Heart right ventricle (tissue), 16 donors: ENCODE results near the gene GRM1. TPM values are rescaled to one million over a fixed set of nuclear protein-coding genes. Genes with fewer than 3 reads are reported as not detected.

Experiments
- ATAC-seq, 8 donors: fragments of 200-7000 bp; cut with Tn5 transposase; one replicate each; pipeline ENCODE4 v1.9.1; 2020; ENCODE audit warnings: mild to moderate bottlenecking in 8 of 8, moderate library complexity in 8 of 8, moderate number of reproducible peaks in 1 of 8
- DNase-seq, 2 donors: peaks; one replicate each; pipeline ENCODE4 v3.0.0-alpha.2; 2020
- H3K27ac ChIP-seq, 10 donors: fragments of 200-600 bp; sonication (generic) in 2 of 10; one replicate each; pipeline versions ENCODE4 v1.5.0 to v1.8.0; 2020 to 2022; ENCODE audit warnings: mild to moderate bottlenecking in 3 of 10
- H3K27me3 ChIP-seq, 7 donors: fragments of 200-600 bp; one replicate each; pipeline ENCODE4 v1.8.0; 2021 to 2022; ENCODE audit warnings: mild to moderate bottlenecking in 2 of 7
- H3K36me3 ChIP-seq, 9 donors: fragments of 200-600 bp; sonication (generic) in 1 of 9; one replicate each; pipeline versions ENCODE4 v1.5.0 to v1.8.0; 2020 to 2022; ENCODE audit warnings: mild to moderate bottlenecking in 2 of 9
- H3K4me1 ChIP-seq, 9 donors: fragments of 200-600 bp; sonication (generic) in 1 of 9; one replicate each; pipeline versions ENCODE4 v1.5.0 to v1.8.0; 2020 to 2022; ENCODE audit warnings: mild to moderate bottlenecking in 4 of 9
- H3K4me3 ChIP-seq, 10 donors: fragments of 200-600 bp; sonication (generic) in 2 of 10; one replicate each; pipeline versions ENCODE4 v1.5.0 to v1.8.0; 2020 to 2022; ENCODE audit warnings: mild to moderate bottlenecking in 7 of 10, moderate library complexity in 2 of 10
- H3K9me3 ChIP-seq, 11 donors: fragments of 200-600 bp in 10 of 11; sonication (generic) in 2 of 11; one replicate each; pipeline versions ENCODE4 v1.5.0 to v1.8.0; 2013 to 2022; ENCODE audit warnings: mild to moderate bottlenecking in 2 of 11, control low read depth in 1 of 11, moderate library complexity in 1 of 11
- WGBS, 2 donors: extraction: QIAGEN DNeasy Blood & Tissue Kit; methylation state at CpG; one replicate each; pipeline ENCODE4 v1.1.7; 2013; ENCODE audit warnings: inconsistent platforms in 1 of 2; 5-methylcytosine and 5-hydroxymethylcytosine counted together
- intact Hi-C, 10 donors: fragments of 100-400 bp; cut with DNase I; formaldehyde crosslinking; loops; one replicate each; pipeline versions ENCODE4 v1.11.1 to v1.14.2; 2022
- polyA plus RNA-seq, 2 donors: library from polyadenylated mRNA; stranded (reverse); fragments of 200-250 nt; gene quantifications; one replicate each; pipeline ENCODE4 v1.2.3, GENCODE V29; 2013
- total RNA-seq, 10 donors: library from RNA; stranded (reverse); fragmentation: NEBNext Ultra II Directional in 3 of 10; extraction: Animal tissue kit (Norgen Biotek cat#: 25700) in 3 of 10; gene quantifications; one replicate each; pipeline versions ENCODE4 v1.2.1 to v1.2.4, GENCODE V29; 2021 to 2023
- TF ChIP-seq, protein P1 (sequence below), 9 donors: fragments of 200-600 bp; sonication (generic) in 2 of 9; IDR thresholded peaks; one replicate each; pipeline versions ENCODE4 v1.5.0 to v1.8.0; 2021 to 2022; ENCODE audit warnings: antibody characterized with exemption in 9 of 9, mild to moderate bottlenecking in 5 of 9, moderate library complexity in 1 of 9
- donor health status: Arrhythmogenic right ventricular cardiomyopathy.
- donor health status: ischemic (EF 13 %, LVEDD 7.1; RV severe dilation, severe dysfunction).
- donor health status: healthy with polysubstance abuse.
- donor health status: DM: no; HTN: yes; CAD: no.
- donor health status: DM: no; HTN: no; CAD: no.
- donor health status: ischemic (EF 25% LVEDD 6.9; RV normal size, moderate dysfunction).
- donor health status: ischemic (EF 25% LVEDD 5.7; RV mildly dilated, moderate dysfunction).
- donor health status: healthy.
- donor health status: DM: yes; HTN: yes; CAD: no.
- donor health status: Ischemic cardiomyopathy.
- donor health status: ischemic (EF 35%, LVEDD 5.7; RV mildly dilated, moderate dysfunction).
- donor health status: nonischemic (EF 11% LVEDD 7.7; RV severe dilation, severe dysfunction).
- donor health status: DM: yes; HTN: yes; CAD: no.
- donor health status: PGD.
- donor health status: ischemic (EF 29% LVEDD 5.4; RV normal size, mild dysfunction).
- donor health status: nonischemic (EF 23%, LVEDD 6.1; RV moderate dilation, normal function).

The GRM1 gene
- total and polyA plus RNA-seq, 12 donors, result 0.26 to 8.3 (median 4.6) TPM

DNA sequence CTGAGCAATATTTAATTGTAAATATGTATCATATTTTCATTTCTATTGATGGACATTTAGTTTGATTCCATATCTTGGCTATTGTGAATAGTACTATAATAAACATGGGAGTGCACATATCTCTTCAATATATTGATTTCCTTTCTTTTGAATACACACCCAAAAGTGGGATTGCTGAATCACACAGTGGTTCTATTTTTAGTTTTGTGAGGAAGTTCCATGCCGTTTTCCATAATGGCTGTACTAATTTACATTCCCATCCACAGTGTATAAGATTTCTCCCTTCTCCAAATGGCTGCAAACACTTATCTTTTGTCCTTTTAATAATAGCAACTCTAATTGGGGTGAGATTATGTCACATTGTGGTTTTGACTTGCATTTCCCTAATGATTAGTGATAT, 428.0 kb downstream of the GRM1 start:
- TF ChIP-seq, protein P1, sequence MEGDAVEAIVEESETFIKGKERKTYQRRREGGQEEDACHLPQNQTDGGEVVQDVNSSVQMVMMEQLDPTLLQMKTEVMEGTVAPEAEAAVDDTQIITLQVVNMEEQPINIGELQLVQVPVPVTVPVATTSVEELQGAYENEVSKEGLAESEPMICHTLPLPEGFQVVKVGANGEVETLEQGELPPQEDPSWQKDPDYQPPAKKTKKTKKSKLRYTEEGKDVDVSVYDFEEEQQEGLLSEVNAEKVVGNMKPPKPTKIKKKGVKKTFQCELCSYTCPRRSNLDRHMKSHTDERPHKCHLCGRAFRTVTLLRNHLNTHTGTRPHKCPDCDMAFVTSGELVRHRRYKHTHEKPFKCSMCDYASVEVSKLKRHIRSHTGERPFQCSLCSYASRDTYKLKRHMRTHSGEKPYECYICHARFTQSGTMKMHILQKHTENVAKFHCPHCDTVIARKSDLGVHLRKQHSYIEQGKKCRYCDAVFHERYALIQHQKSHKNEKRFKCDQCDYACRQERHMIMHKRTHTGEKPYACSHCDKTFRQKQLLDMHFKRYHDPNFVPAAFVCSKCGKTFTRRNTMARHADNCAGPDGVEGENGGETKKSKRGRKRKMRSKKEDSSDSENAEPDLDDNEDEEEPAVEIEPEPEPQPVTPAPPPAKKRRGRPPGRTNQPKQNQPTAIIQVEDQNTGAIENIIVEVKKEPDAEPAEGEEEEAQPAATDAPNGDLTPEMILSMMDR (IDR thresholded peaks at IDR 0.05), result no peak
- intact Hi-C loops, result no loop called here
- WGBS, 2 donors, result 24 to 29% methylated on average over 1 of the region's 1 CpG
- H3K4me1 ChIP-seq, result no peaks in the 10 kb centered on the region
- DNase-seq (no peak), ATAC-seq (no peak)
- H3K4me3 ChIP-seq, result no peak overlapping the region
- no peaks in the 10 kb centered on the region for H3K36me3 ChIP-seq
- H3K27ac ChIP-seq, result no peak overlapping the region
- peaks cover 2 to 51% (median 21%) of the 10 kb centered on the region in 11 donors for H3K9me3 ChIP-seq
- H3K27me3 ChIP-seq, result no peaks in the 10 kb centered on the region

DNA sequence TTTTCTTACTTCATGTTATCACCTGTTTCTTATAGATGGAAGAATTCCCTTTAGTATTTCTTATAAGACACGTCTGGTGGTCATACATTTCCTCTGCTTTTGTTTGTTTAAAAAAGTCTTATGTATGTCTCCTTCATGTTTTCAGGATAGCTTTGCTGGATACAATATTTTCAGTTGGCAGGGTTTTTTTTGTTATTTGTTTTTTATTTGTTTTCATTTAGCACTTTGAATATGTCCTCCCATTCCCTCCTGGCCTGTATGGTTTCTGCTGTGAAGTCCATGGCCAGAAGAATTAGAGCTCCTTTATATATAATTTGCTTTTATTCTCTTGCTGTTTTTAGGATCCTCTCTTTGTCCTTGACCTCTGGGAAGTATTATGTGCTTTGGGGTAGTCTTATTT, 432.1 kb downstream of the GRM1 start:
- Histone ChIP-seq H3K27me3 (no peaks in the 10 kb centered on the region), H3K4me1 (no peaks in the 10 kb centered on the region), H3K36me3 (no peaks in the 10 kb centered on the region), H3K4me3 (no peak overlapping the region), H3K9me3 (peaks cover 2 to 59% (median 21%) of the 10 kb centered on the region in 11 donors), H3K27ac (no peak overlapping the region)
- intact Hi-C loops, result no loop called here
- TF ChIP-seq, protein P1 (IDR thresholded peaks at IDR 0.05), result no peak
- WGBS, 2 donors, result 63 to 69% methylated on average over 1 of the region's 1 CpG
- no peak for ATAC-seq
- no peak for DNase-seq

DNA sequence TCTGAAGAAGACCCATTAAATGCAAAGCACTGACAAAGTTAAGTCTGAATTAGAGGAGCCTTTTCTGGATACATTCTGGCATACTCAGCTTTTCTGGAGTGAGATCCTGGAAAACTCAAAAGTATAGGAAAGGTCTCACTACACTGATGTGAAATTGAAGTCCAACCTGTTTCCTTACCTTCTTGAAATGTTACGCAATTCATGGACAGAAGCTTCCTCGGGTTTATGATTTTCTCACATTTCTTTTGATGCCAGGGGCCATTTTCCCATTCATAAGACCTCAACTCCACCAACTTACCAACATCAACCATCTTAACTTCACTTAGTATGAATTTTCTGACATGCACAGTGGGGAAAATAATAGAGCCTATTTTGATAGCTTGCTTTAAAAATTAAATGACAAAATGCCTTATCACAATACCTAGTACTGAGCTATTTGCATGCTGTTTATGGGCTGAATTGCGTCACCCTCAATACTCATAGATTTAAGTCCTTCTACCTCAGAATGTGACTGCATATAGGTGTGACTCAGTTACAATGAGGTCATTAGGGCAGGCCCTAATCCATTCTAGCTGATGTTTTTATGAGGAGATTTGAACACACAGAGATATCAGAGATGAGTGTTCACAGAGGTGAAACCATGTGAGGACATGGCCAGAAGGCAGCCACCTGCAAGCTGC, 441.4 kb downstream of the GRM1 start:
- 91 to 93% methylated on average over 3 of the region's 3 CpGs for WGBS, 2 donors
- no peak for DNase-seq
- H3K27ac ChIP-seq, result no peak overlapping the region
- intact Hi-C loops, result no loop called here
- H3K4me1 ChIP-seq, result no peaks in the 10 kb centered on the region
- H3K27me3 ChIP-seq, result no peaks in the 10 kb centered on the region
- peaks cover 0 to 6% (median 0%) of the 10 kb centered on the region in 11 donors for H3K9me3 ChIP-seq
- H3K4me3 ChIP-seq, result no peak overlapping the region
- TF ChIP-seq, protein P1 (IDR thresholded peaks at IDR 0.05), result no peak
- no peaks in the 10 kb centered on the region for H3K36me3 ChIP-seq
- ATAC-seq, result no peak

DNA sequence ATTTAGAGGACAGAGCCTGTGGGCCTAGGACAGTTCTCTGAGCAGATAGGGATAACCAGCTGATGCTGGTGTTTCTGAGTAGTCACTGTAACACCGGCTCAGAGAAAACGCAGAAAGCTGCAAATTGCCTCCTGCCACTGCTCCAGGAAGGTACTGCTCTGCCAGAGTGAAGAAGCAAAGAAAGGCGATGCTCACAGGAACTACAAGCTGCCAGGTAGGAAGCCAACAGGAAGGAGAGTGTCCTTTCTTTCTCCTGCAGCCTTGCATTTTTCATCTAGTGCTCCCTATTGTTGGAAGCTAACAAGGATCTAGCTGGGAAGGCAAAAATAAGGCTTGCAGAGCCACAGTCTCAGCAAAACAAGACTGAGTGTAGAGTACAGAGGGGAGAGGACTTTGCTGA, 444.1 kb downstream of the GRM1 start:
- no peak overlapping the region for H3K27ac ChIP-seq
- H3K9me3 ChIP-seq, result peaks cover 0 to 7% (median 0%) of the 10 kb centered on the region in 11 donors
- TF ChIP-seq, protein P1 (IDR thresholded peaks at IDR 0.05), result no peak
- WGBS, 2 donors, result 65 to 73% methylated on average over 3 of the region's 3 CpGs
- intact Hi-C loops, result no loop called here
- no peaks in the 10 kb centered on the region for H3K36me3 ChIP-seq
- no peaks in the 10 kb centered on the region for H3K4me1 ChIP-seq
- no peak for ATAC-seq
- DNase-seq, result no peak
- no peak overlapping the region for H3K4me3 ChIP-seq
- H3K27me3 ChIP-seq, result no peaks in the 10 kb centered on the region
